Left lobe of liver (tissue), 2 donors: ENCODE data around the gene CADM2. TPM values are rescaled to one million over a fixed set of nuclear protein-coding genes. Genes with fewer than 3 reads are reported as not detected.
A peak's percentile ranks its signal among the peaks of the same experiment; 100 is the strongest.

Source experiments
- ATAC-seq: fragments of 200-7000 bp; cut with Tn5 transposase; one replicate; pipeline ENCODE4 v1.9.1; 2020; ENCODE audit warnings: mild to moderate bottlenecking, moderate library complexity
- DNase-seq: peaks from one replicate; pipeline ENCODE4 v3.0.0-alpha.2; 2020; ENCODE audit warnings: low spot score
- total RNA-seq: library from RNA; stranded (reverse); gene quantifications from one replicate; pipeline ENCODE4 v1.2.1, GENCODE V29; 2021
- donor health status: DM: no; HTN: no; CAD: no; lungs with moderate emphysema.
- donor health status: DM: no; HTN: yes; CAD: no.

The CADM2 gene
- total RNA-seq, 1 donor from 2014 or later: 0.08 TPM

- DNase-seq (no peak), ATAC-seq (no peak)
Measured at GRCh38 chr3:85737846-85738245, 779.1 kb downstream of the CADM2 start.

GRCh38 chr3:85740561-85740960 is 781.8 kb downstream of the CADM2 start:
- no peak for DNase-seq
- no peak for ATAC-seq

DNA sequence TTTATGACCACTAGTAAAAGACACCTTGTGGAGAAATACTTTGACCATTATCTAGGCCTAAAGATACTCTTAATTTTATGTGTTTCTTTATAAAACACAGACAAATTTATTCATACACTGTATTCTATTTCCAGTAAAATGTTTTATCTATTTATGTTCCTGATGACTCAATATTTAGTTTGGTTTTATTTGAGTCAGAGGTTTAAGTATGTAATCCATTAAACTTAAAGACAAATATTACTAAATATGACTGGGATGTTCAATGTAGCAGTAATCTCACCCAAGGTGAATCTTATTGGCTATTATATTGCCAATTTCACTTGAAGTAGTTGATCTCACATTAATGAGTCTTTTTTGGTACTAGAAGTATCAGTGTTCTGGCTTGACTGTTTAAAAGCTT is 799.7 kb downstream of the CADM2 start:
- no peak for DNase-seq
- no peak for ATAC-seq

- DNase-seq: no peak
- ATAC-seq: no peak
Measured at GRCh38 chr3:85760342-85760741, 801.6 kb downstream of the CADM2 start.

DNA sequence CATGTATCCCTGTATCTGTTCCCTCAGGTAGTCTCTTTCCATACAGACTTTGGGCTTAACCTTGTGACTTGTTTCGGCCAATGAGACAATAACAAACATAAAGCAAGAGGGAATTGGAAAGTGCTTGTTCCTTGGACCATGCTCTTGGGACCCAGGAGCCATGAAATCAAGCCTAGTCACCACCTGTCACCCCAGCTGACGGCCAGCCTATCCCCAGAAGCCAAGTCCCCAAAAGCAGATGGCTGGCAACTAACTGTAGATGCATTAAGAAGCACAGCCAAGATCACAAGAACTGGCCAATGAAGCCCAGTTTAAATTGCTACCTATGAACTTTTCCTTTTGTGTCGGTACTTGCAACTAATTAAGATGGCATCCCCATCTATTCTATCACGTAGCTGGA is 822.0 kb downstream of the CADM2 start:
- ATAC-seq (no peak), DNase-seq (no peak)

- DNase-seq (no peak), ATAC-seq (no peak)
Measured at GRCh38 chr3:85781806-85782205, 823.0 kb downstream of the CADM2 start.

- ATAC-seq: no peak
- DNase-seq: no peak
Measured at GRCh38 chr3:85783291-85783690, 824.5 kb downstream of the CADM2 start.

DNA sequence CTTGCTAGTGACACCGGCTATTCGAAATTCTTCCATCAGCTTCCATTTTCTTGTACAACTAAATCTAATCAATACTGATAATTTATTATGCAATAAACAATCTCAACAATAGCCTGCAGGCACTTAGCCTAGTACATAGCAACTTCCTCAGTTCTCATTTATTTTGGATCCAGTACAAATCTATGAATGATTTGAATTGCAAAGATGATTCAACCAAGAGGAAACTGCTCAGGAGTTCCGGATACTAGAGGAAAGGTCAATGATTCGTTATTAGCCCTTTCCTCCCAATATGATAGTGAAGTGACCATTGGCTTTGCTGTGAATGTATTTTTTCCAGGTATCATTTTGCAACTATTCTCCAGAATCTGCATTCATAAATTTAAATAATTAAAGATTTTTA is 827.0 kb downstream of the CADM2 start:
- no peak for DNase-seq
- ATAC-seq: no peak

GRCh38 chr3:85790445-85791030 is 831.7 kb downstream of the CADM2 start:
- ATAC-seq (no peak), DNase-seq (no peak)

DNA sequence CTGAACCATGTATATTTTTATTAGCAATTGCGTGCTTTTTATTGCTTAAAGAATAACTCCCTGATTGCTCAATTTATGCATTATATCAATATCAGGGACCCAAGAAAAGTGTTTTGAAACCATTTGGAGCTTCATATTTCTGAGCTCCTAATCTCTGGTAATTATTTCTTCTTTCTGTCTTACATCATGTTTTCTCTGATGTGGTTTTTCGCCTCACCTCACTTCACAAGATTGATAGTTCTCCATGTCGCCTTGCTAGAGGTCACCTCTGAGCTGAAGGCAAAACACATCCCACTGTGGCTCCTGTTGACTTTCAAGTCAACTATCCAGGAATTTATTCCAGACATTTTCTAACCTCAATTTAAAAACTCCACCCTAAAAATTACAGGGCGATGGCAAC is 837.4 kb downstream of the CADM2 start:
- DNase-seq: no peak
- no peak for ATAC-seq

- DNase-seq (no peak), ATAC-seq (no peak)
Measured at GRCh38 chr3:85800676-85801075, 841.9 kb downstream of the CADM2 start.

DNA sequence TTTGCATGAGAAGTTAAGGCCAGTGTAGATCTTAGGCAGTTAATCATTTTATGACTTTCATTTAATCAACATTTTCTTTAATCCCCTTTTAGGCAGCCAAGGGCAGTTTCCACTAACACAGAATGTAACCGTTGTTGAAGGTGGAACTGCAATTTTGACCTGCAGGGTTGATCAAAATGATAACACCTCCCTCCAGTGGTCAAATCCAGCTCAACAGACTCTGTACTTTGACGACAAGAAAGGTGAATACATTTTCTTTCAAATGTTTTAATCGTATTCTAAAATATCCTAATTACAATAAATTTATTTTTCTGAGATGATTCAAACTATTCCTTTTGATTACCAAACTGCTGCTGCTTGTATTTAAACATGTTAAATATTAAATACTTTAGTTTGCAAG is 843.2 kb downstream of the CADM2 start:
- no peak for DNase-seq
- ATAC-seq: no peak

GRCh38 chr3:85808755-85809154 is 850.0 kb downstream of the CADM2 start:
- ATAC-seq (no peak), DNase-seq (no peak)

GRCh38 chr3:85821130-85821756 is 862.5 kb downstream of the CADM2 start:
- no peak for DNase-seq
- peak; percentile 79 for ATAC-seq

- ATAC-seq (no peak), DNase-seq (no peak)
Measured at GRCh38 chr3:85835857-85836440, 877.2 kb downstream of the CADM2 start.

GRCh38 chr3:85837402-85837801 is 878.6 kb downstream of the CADM2 start:
- DNase-seq (no peak), ATAC-seq (no peak)

GRCh38 chr3:85838921-85839320 is 880.1 kb downstream of the CADM2 start:
- ATAC-seq: no peak

GRCh38 chr3:85842081-85842480 is 883.3 kb downstream of the CADM2 start:
- ATAC-seq (no peak), DNase-seq (no peak)

More at GRCh38 chr3:85838921-85839320, 880.1 kb downstream of the CADM2 start:
- no peak for DNase-seq

- DNase-seq (no peak), ATAC-seq (no peak)
Measured at GRCh38 chr3:85846940-85847339, 888.2 kb downstream of the CADM2 start.

DNA sequence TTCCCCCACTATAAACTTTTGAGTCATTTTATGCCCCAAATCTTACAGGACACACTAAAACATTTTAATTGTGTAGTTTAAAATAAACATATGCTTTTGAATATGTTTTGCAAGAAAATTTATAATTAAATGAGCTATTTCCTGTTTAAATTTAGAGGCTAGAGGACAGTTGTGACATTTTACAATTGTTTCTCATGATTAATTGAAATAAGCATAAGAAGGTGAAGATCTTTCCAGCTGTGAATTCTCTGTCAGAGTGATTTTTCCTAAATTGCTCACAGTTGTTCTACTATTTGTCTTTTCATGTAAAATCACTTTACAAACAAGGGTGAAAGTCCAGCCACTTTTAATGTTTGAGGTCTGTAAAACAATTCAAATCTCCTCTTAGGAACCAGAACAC is 892.3 kb downstream of the CADM2 start:
- no peak for ATAC-seq
- DNase-seq: no peak

DNA sequence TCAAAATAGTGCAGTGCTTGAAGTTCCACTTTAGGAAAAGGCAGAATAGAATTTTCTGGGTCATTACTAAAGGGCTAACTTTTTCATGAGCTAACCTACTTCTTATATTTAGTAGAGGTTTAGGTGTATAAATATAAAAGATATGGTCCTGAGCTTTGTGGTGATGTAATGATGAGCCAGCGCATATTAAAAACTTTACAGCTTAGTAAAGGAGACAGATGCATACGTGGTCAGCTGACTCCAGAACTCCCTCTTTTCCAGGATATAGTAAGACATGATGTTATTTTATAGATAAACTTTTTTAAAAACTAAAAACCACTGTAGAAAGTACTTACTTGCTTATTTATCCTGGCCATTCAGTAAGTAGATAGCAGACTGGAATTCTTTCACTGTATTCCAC is 895.0 kb downstream of the CADM2 start:
- ATAC-seq (no peak), DNase-seq (no peak)

GRCh38 chr3:85862893-85863455 is 904.2 kb downstream of the CADM2 start:
- DNase-seq: no peak
- ATAC-seq: no peak
